Breast epithelium (tissue), 3 donors: ENCODE results near the gene CDK5R2.

Experiments used
- POLR2A ChIP-seq: fragments of 450-650 bp; IDR thresholded peaks from one replicate; pipeline ENCODE4 v1.6.1; 2016; ENCODE audit warnings: antibody characterized with exemption, mild to moderate bottlenecking, moderate library complexity
- POLR2AphosphoS5 ChIP-seq, 3 donors: sonication (generic); formaldehyde crosslinking; IDR thresholded peaks; one replicate each; pipeline ENCODE4 v1.6.1; 2017; ENCODE audit warnings: antibody characterized with exemption in 3 of 3
- TF ChIP-seq, protein P1 (sequence below), 3 donors: fragments of 450-650 bp; IDR thresholded peaks; one replicate each; pipeline ENCODE4 v1.5.1; 2016 to 2017; ENCODE audit warnings: antibody characterized with exemption in 3 of 3, mild to moderate bottlenecking in 3 of 3, moderate library complexity in 3 of 3

DNA sequence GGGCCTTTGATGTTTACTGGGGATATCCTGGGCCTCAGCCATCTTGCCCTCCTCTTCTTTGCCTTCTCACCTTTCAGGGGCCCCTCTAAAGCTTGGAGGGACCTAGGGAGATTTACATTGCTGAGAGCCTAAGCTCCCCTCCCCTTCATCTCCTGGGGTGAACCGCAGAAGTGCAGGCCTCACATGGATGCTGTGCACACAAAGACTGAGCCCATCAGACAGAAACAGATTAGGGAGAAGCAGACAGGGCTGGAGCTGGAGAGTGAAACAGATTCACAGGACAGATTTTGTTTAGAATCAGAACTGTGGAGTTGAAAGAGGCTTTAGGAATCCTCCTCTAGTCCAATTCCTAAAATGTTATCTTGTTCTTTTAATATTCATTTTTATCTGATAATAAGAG, 3.4 kb upstream of the CDK5R2 start:
- TF ChIP-seq, protein P1, sequence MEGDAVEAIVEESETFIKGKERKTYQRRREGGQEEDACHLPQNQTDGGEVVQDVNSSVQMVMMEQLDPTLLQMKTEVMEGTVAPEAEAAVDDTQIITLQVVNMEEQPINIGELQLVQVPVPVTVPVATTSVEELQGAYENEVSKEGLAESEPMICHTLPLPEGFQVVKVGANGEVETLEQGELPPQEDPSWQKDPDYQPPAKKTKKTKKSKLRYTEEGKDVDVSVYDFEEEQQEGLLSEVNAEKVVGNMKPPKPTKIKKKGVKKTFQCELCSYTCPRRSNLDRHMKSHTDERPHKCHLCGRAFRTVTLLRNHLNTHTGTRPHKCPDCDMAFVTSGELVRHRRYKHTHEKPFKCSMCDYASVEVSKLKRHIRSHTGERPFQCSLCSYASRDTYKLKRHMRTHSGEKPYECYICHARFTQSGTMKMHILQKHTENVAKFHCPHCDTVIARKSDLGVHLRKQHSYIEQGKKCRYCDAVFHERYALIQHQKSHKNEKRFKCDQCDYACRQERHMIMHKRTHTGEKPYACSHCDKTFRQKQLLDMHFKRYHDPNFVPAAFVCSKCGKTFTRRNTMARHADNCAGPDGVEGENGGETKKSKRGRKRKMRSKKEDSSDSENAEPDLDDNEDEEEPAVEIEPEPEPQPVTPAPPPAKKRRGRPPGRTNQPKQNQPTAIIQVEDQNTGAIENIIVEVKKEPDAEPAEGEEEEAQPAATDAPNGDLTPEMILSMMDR (IDR thresholded peaks at IDR 0.05), result no peak
- TF ChIP-seq POLR2A, result no peak
- TF ChIP-seq POLR2AphosphoS5 (IDR thresholded peaks at IDR 0.05), result no peak
